ENCODE results near the gene STEAP4.

STEAP4 gene

GRCh38 chr7:88344956-88345832 is 38.5 kb upstream of the STEAP4 start:
- H3K4me3 ChIP-seq (ENCODE audit: control insufficient read depth, low read depth, low read length), result no peak overlapping the region
- TF ChIP-seq, protein P1, sequence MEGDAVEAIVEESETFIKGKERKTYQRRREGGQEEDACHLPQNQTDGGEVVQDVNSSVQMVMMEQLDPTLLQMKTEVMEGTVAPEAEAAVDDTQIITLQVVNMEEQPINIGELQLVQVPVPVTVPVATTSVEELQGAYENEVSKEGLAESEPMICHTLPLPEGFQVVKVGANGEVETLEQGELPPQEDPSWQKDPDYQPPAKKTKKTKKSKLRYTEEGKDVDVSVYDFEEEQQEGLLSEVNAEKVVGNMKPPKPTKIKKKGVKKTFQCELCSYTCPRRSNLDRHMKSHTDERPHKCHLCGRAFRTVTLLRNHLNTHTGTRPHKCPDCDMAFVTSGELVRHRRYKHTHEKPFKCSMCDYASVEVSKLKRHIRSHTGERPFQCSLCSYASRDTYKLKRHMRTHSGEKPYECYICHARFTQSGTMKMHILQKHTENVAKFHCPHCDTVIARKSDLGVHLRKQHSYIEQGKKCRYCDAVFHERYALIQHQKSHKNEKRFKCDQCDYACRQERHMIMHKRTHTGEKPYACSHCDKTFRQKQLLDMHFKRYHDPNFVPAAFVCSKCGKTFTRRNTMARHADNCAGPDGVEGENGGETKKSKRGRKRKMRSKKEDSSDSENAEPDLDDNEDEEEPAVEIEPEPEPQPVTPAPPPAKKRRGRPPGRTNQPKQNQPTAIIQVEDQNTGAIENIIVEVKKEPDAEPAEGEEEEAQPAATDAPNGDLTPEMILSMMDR (conservative IDR thresholded peaks at IDR 0.05; ENCODE audit: control insufficient read depth, insufficient read depth, low read depth, low read length), result peak; percentile 68
- peak; percentile 42 for DNase-seq (ENCODE audit: low read depth)

DNA sequence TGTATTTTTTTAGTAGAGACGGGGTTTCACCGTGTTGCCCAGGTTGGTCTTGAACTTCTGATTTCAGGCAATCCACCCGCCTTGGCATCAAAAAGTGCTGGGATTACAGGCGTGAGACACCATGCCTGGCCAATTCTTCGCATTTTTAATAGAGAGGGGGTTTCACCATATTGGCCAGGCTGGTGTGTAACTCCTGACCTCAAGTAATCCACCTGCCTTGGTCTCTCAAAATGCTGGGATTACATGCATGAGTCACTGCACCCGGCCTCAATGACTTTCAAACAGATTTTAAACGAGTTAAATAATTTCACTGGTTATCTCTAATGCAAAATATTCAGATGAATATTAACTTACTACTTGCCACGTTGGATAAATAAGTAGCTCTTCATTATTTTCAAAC is 37.6 kb upstream of the STEAP4 start:
- no peak for DNase-seq (ENCODE audit: low read depth)
- H3K4me3 ChIP-seq (ENCODE audit: control insufficient read depth, low read depth, low read length), result no peak overlapping the region
- TF ChIP-seq, protein P1 (conservative IDR thresholded peaks at IDR 0.05; ENCODE audit: control insufficient read depth, insufficient read depth, low read depth, low read length), result no peak

DNA sequence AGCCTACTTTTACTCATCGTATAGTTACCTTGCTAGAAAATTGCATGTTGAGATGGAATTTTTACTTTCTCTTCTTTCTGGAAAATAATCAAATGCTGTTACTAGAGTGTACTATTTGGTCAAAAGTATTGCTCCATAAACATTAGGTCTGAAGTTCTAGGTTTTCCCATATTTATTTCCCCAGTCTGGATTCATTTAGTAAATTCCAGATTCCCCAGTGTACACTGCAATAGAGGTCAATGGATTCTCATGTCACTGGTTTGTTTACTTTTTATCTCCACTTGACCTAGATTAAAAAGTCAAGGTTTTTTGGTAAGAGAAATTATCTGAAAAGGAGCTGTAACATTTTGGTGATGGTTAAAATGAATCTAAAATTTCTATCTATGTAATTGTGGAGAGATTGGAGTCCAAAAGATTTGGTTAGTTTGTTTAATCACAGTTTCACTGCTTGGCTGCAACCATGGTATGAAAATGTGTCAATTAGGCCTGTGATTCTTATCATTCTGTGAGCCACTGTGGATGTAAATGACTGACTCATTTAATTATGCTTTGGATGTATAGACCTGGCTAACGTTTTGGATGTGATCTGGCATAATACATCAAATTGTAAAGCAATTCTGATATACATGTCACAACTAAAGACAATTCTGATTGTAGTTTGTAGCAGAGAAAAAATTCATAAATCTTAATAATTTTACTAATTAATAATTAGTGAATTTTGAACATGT is 32.7 kb upstream of the STEAP4 start:
- TF ChIP-seq, protein P1 (conservative IDR thresholded peaks at IDR 0.05; ENCODE audit: control insufficient read depth, insufficient read depth, low read depth, low read length), result no peak

DNA sequence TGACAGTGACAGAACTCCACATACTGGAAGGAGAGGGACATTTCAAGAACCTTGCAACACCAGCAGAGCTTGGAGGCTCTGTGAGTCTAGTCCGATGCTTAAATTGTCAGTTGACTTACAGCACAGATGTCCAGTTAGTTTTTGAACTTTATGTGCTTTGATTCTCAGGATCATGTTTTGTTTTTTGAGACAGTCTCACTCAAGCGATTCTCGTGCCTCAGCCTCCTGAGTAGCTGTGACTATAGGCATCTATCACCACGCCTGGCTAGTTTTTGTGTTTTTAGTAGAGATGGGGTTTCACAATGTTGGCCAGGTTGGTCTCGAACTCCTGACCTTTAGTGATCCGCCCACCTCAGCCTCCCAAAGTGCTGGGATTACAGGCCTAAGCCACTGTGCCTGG is 31.8 kb upstream of the STEAP4 start:
- TF ChIP-seq, protein P1 (conservative IDR thresholded peaks at IDR 0.05; ENCODE audit: control insufficient read depth, insufficient read depth, low read depth, low read length), result no peak
- H3K4me3 ChIP-seq (ENCODE audit: control insufficient read depth, low read depth, low read length), result no peak overlapping the region
- DNase-seq (ENCODE audit: low read depth), result no peak

More for the DNA sequence above, 32.7 kb upstream of the STEAP4 start:
- H3K4me3 ChIP-seq (ENCODE audit: control insufficient read depth, low read depth, low read length), result no peak overlapping the region
- DNase-seq (ENCODE audit: low read depth), result peak; percentile 60

DNA sequence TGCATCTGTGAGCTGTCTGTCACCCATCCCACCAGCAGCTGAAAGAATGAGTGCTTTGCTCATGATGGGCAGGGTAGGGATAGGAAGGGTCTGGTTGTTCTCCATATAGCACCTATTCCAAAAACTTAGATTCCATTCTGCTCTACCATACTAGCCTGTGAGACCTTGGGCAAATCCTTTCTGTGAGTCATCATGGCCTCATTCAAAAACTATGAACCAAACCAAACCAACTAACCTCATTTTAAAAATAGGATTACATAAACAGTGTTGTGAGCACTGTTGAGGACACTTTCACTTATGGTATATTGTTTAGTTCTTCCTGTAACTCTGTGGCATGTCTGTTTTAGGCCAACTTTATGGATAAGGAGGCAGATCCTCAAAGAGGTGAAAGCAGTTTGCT is 30.9 kb upstream of the STEAP4 start:
- TF ChIP-seq, protein P1 (conservative IDR thresholded peaks at IDR 0.05; ENCODE audit: control insufficient read depth, insufficient read depth, low read depth, low read length), result no peak
- H3K4me3 ChIP-seq (ENCODE audit: control insufficient read depth, low read depth, low read length), result no peak overlapping the region
- DNase-seq (ENCODE audit: low read depth), result peak; percentile 88

GRCh38 chr7:88331322-88331721 is 24.6 kb upstream of the STEAP4 start:
- DNase-seq (ENCODE audit: low read depth), result peak; percentile 86
- TF ChIP-seq, protein P1 (conservative IDR thresholded peaks at IDR 0.05; ENCODE audit: control insufficient read depth, insufficient read depth, low read depth, low read length), result no peak
- no peak overlapping the region for H3K4me3 ChIP-seq (ENCODE audit: control insufficient read depth, low read depth, low read length)
